Measurements from ENCODE around the gene REXO5. TPM values are rescaled to one million over a fixed set of nuclear protein-coding genes. Genes with fewer than 3 reads are reported as not detected.

The REXO5 gene
- total and polyA plus RNA-seq, 10 of the 15 experiments (the other 5 are each of a cell fraction or from before 2014, with no cell fraction given): 3.8 to 15.5 (median 10.1) TPM

GRCh38 chr16:20799599-20799998 lies 6.7 kb upstream of the REXO5 start:
- no peaks in the 10 kb centered on the region for H3K27me3 ChIP-seq (replicated peaks in 1 of 2; ENCODE audit: control insufficient read depth in 2 of 2, insufficient read depth in 2 of 2, low read length in 1 of 2)
- BruUV-seq (replicated peaks): no TSS peak
- ATAC-seq: peak; percentile 42; the same call in 1 of the 3 replicates
- ChIA-PET SMC1A (ENCODE audit: uncharacterized antibody, unreplicated experiment) (interaction anchor here (0.9 to 1.3 kb wide), 6 partner anchors 13 to 501 kb away, joined by 3 to 4 read pairs (median 3); no protein-coding TSS in a partner anchor), RAD21 (ENCODE audit: unreplicated experiment) (interaction anchor here (1.4 to 1.9 kb wide), 3 partner anchors 47 to 51 kb away, joined by 5 read pairs; no protein-coding TSS in a partner anchor), CTCF (interaction anchor here (0.7 to 2.1 kb wide), 11 partner anchors 8 to 285 kb away, joined by 3 to 10 read pairs (median 5); no protein-coding TSS in a partner anchor), POLR2A (no interaction called here)
- no peaks in the 10 kb centered on the region for H3K9me3 ChIP-seq (replicated peaks; ENCODE audit: control insufficient read depth, insufficient read depth, low read length)
- in situ Hi-C loops (cut with MboI) (no loop called here), intact Hi-C loops (cut with micrococcal nuclease; ENCODE audit: unreplicated experiment) (loop anchor here (1.0 kb wide), 1 partner anchor 285 kb away; no protein-coding TSS in a partner anchor)
- TF ChIP-seq SMC3 (IDR thresholded peaks at IDR 0.05; ENCODE audit: borderline replicate concordance, low read length) (peak; percentile 38; the same call in 1 of the 2 replicates), RAD21 (IDR thresholded peaks at IDR 0.05; ENCODE audit: insufficient read depth, low read depth, low read length) (peak; percentile 46), TCF3 (IDR thresholded peaks at IDR 0.05; ENCODE audit: borderline replicate concordance, insufficient read depth, low read depth, low read length) (no peak)
- TF ChIP-seq, protein P1, sequence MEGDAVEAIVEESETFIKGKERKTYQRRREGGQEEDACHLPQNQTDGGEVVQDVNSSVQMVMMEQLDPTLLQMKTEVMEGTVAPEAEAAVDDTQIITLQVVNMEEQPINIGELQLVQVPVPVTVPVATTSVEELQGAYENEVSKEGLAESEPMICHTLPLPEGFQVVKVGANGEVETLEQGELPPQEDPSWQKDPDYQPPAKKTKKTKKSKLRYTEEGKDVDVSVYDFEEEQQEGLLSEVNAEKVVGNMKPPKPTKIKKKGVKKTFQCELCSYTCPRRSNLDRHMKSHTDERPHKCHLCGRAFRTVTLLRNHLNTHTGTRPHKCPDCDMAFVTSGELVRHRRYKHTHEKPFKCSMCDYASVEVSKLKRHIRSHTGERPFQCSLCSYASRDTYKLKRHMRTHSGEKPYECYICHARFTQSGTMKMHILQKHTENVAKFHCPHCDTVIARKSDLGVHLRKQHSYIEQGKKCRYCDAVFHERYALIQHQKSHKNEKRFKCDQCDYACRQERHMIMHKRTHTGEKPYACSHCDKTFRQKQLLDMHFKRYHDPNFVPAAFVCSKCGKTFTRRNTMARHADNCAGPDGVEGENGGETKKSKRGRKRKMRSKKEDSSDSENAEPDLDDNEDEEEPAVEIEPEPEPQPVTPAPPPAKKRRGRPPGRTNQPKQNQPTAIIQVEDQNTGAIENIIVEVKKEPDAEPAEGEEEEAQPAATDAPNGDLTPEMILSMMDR (IDR thresholded peaks at IDR 0.05 in 2 of 3, conservative IDR thresholded peaks at IDR 0.05 in 1 of 3; ENCODE audit: control insufficient read depth in 2 of 3, extremely low read depth in 1 of 3, insufficient read depth in 1 of 3, low read depth in 3 of 3, low read length in 3 of 3): peak in 2 of 3 experiments; percentile 24 to 49; a peak in 2 of 6 replicates
- no peaks in the 10 kb centered on the region for H4K20me1 ChIP-seq (ENCODE audit: control insufficient read depth, insufficient read depth)
- H2AFZ ChIP-seq (ENCODE audit: control insufficient read depth, low read depth, low read length): no peak overlapping the region
- no peaks in the 10 kb centered on the region for H3K36me3 ChIP-seq (ENCODE audit: control insufficient read depth in 2 of 2, insufficient read depth in 2 of 2, low read length in 1 of 2)
- no peaks in the 10 kb centered on the region for H3K79me2 ChIP-seq (ENCODE audit: control insufficient read depth, insufficient read depth, low read length)
- no peak overlapping the region for H3K9ac ChIP-seq (ENCODE audit: control insufficient read depth, insufficient read depth, low read length)
- no peaks in the 10 kb centered on the region for H3K4me1 ChIP-seq (ENCODE audit: control insufficient read depth, insufficient read depth, low read length)
- H3K4me3 ChIP-seq: no peak overlapping the region
- H3K27ac ChIP-seq (ENCODE audit: control insufficient read depth, insufficient read depth): no peak overlapping the region
- 49% methylated on average over 2 of the region's 2 CpGs for WGBS (ENCODE audit: insufficient coverage, insufficient replicate concordance, low lambda C conversion rate, missing lambda C conversion rate)
- DNase-seq (ENCODE audit: low read depth, low spot score): no peak
- FAIRE-seq: no peak
- H3K4me2 ChIP-seq (ENCODE audit: control insufficient read depth, insufficient read depth): no peak overlapping the region
